ENCODE measurements around the gene TSPAN9. TPM values are rescaled to one million over a fixed set of nuclear protein-coding genes. Genes with fewer than 3 reads are reported as not detected.

The TSPAN9 gene
- polyA plus RNA-seq, 1 of the 3 experiments (the other 2 are of a cell fraction): 34.9 TPM

- no peak for TF ChIP-seq MXI1 (IDR thresholded peaks at IDR 0.05; ENCODE audit: low read depth, low read length)
- TF ChIP-seq TAF1 (IDR thresholded peaks at IDR 0.05; ENCODE audit: borderline replicate concordance, low read depth, low read length): no peak
- TF ChIP-seq ELF1 (IDR thresholded peaks at IDR 0.05): no peak
- TF ChIP-seq RXRA (IDR thresholded peaks at IDR 0.05; ENCODE audit: borderline replicate concordance, low read depth): no peak
- no peak for TF ChIP-seq EP300 (IDR thresholded peaks at IDR 0.05; ENCODE audit: borderline replicate concordance in 1 of 2, low read depth in 1 of 2, low read length in 1 of 2)
- no peak for TF ChIP-seq CHD2 (IDR thresholded peaks at IDR 0.05; ENCODE audit: low read length, partially characterized antibody)
- no peak for TF ChIP-seq TEAD4 (IDR thresholded peaks at IDR 0.05; ENCODE audit: borderline replicate concordance, insufficient read depth)
These were observed 233.8 kb downstream of the TSPAN9 start (continued) for GRCh38 chr12:3311027-3311402.

GRCh38 chr12:3311491-3312103 lies 234.4 kb downstream of the TSPAN9 start:
- 74% methylated on average over 12 of the region's 14 CpGs for WGBS (ENCODE audit: low lambda C conversion rate)
- no peaks in the 10 kb centered on the region for H3K9me2 ChIP-seq
- no peak for DNase-seq
- H3K4me3 ChIP-seq (ENCODE audit: low read depth in 2 of 2, low read length in 1 of 2): no peak overlapping the region
- H3K36me3 ChIP-seq (replicated peaks in 1 of 2; ENCODE audit: control insufficient read depth in 1 of 2, insufficient read depth in 2 of 2, low read length in 1 of 2): no peaks in the 10 kb centered on the region
- no peaks in the 10 kb centered on the region for H4K20me1 ChIP-seq (ENCODE audit: insufficient read depth)
- ChIA-PET POLR2A (no interaction called here), CTCF (interaction anchor here (1.1 to 7.8 kb wide), 10 partner anchors 8 to 492 kb away, joined by 3 to 156 read pairs (median 5); no protein-coding TSS in a partner anchor)
- TF ChIP-seq EP300 (IDR thresholded peaks at IDR 0.05; ENCODE audit: borderline replicate concordance in 1 of 2, low read depth in 1 of 2, low read length in 1 of 2): no peak
- no peaks in the 10 kb centered on the region for H3K27me3 ChIP-seq (ENCODE audit: insufficient read depth)
- no peak overlapping the region for H3K27ac ChIP-seq (ENCODE audit: low read depth in 2 of 2, low read length in 1 of 2)
- no peak overlapping the region for H2AFZ ChIP-seq (ENCODE audit: low read depth)
- peaks cover 0 to 21% of the 10 kb centered on the region in 2 experiments; a peak in 1 of 4 replicates for H3K4me1 ChIP-seq (ENCODE audit: control insufficient read depth in 1 of 2, insufficient read depth in 2 of 2, low read depth in 1 of 2, low read length in 1 of 2)
- no peaks in the 10 kb centered on the region for H3K9me3 ChIP-seq
- no peak overlapping the region for H3K9ac ChIP-seq
- no peaks in the 10 kb centered on the region for H3K79me2 ChIP-seq (ENCODE audit: insufficient read depth)
- no peak overlapping the region for H3K4me2 ChIP-seq
- no peaks in the 10 kb centered on the region for H3F3A ChIP-seq (replicated peaks; ENCODE audit: insufficient read depth)

- no peaks in the 10 kb centered on the region for H3K27me3 ChIP-seq (ENCODE audit: insufficient read depth)
- no peak overlapping the region for H3K4me2 ChIP-seq
- ChIA-PET CTCF (interaction anchor here (0.7 to 7.8 kb wide), 16 partner anchors 9 to 491 kb away, joined by 3 to 156 read pairs (median 6); no protein-coding TSS in a partner anchor), POLR2A (no interaction called here)
- no peaks in the 10 kb centered on the region for H3K36me3 ChIP-seq (replicated peaks in 1 of 2; ENCODE audit: control insufficient read depth in 1 of 2, insufficient read depth in 2 of 2, low read length in 1 of 2)
- peaks cover 0 to 17% of the 10 kb centered on the region in 2 experiments; a peak in 1 of 4 replicates for H3K4me1 ChIP-seq (ENCODE audit: control insufficient read depth in 1 of 2, insufficient read depth in 2 of 2, low read depth in 1 of 2, low read length in 1 of 2)
- 59% methylated on average over 11 of the region's 13 CpGs for WGBS (ENCODE audit: low lambda C conversion rate)
- H3K4me3 ChIP-seq (ENCODE audit: low read depth in 2 of 2, low read length in 1 of 2): no peak overlapping the region
- no peak overlapping the region for H3K9ac ChIP-seq
- DNase-seq: no peak
- no peak overlapping the region for H2AFZ ChIP-seq (ENCODE audit: low read depth)
- no peak overlapping the region for H3K27ac ChIP-seq (ENCODE audit: low read depth in 2 of 2, low read length in 1 of 2)
- no peaks in the 10 kb centered on the region for H4K20me1 ChIP-seq (ENCODE audit: insufficient read depth)
- H3K9me3 ChIP-seq: no peaks in the 10 kb centered on the region
- TF ChIP-seq RCOR1 (IDR thresholded peaks at IDR 0.05; ENCODE audit: low read length) (no peak), USF1 (IDR thresholded peaks at IDR 0.05; ENCODE audit: borderline replicate concordance, low read depth) (0 out of 2 replicates have a peak, but pooled peaks have one; percentile 33), USF2 (IDR thresholded peaks at IDR 0.05; ENCODE audit: borderline replicate concordance, low read depth, low read length) (no peak), RXRA (IDR thresholded peaks at IDR 0.05; ENCODE audit: borderline replicate concordance, low read depth) (no peak), REST (IDR thresholded peaks at IDR 0.05; ENCODE audit: low read depth, low read length) (no peak), MAX (IDR thresholded peaks at IDR 0.05; ENCODE audit: low read depth) (peak; percentile 61; the same call in 1 of the 2 replicates)
- H3K79me2 ChIP-seq (ENCODE audit: insufficient read depth): no peaks in the 10 kb centered on the region
- H3F3A ChIP-seq (replicated peaks; ENCODE audit: insufficient read depth): no peaks in the 10 kb centered on the region
- no peaks in the 10 kb centered on the region for H3K9me2 ChIP-seq
These were observed 235.9 kb downstream of the TSPAN9 start for GRCh38 chr12:3313066-3313465.

Measured in SK-N-SH (cell line).